A549 (cell line): ENCODE data around the gene TMEM131. TPM values are rescaled to one million over a fixed set of nuclear protein-coding genes. Genes with fewer than 3 reads are reported as not detected.
"Not testable (repeated sequence)": the region's sequence is repeated elsewhere in the genome, so short reads cannot be mapped to it uniquely, and the experiment has no call there.

Experiments used
- ATAC-seq, 2 experiments: fragments of 200-7000 bp in 1 of 2; fragments of >200 bp in 1 of 2; cut with Nextera tagmentation in 1 of 2; cut with Tn5 transposase in 1 of 2; 3 replicates each; pipeline versions ENCODE4 v1.8.0 to v1.9.1; 2018 to 2020; ENCODE audit warnings: mild to moderate bottlenecking in 1 of 2, moderate library complexity in 1 of 2
- CTCF ChIA-PET: fragments of 300-600 bp; sonication (Branson Sonifier 250); formaldehyde crosslinking; extraction: SDS; loops from one replicate; lab custom pipeline; 2021; ENCODE audit warnings: antibody characterized with exemption, inconsistent platforms; lab: Yijun Ruan, JAX
- POLR2A ChIA-PET: fragments of 350-600 bp; formaldehyde crosslinking; extraction: SDS; loops from one replicate; lab custom pipeline; 2021; ENCODE audit warnings: antibody characterized with exemption, inconsistent platforms; lab: Yijun Ruan, JAX
- DNase-seq, 2 experiments: peaks; one replicate each; pipeline versions ENCODE4 v3.0.0 to v3.0.0-alpha.2; 2011 to 2016; ENCODE audit warnings: low read depth in 1 of 2, low spot score in 1 of 2
- FAIRE-seq: peaks from 2 replicates; lab custom pipeline; 2011; peaks lifted over from hg19 to GRCh38; lab: Jason Lieb, UNC
- H3K27ac ChIP-seq, 2 experiments: fragments of >200 bp; sonication (Bioruptor Twin); formaldehyde crosslinking; 3 replicates each; pipeline ENCODE4 v1.5.1; 2016 to 2017
- H3K4me1 ChIP-seq: fragments of >200 bp; sonication (Bioruptor Twin); formaldehyde crosslinking; 3 replicates; pipeline ENCODE4 v1.6.1; 2016
- H3K4me2 ChIP-seq: fragments of >200 bp; sonication (Bioruptor Twin); formaldehyde crosslinking; 3 replicates; pipeline ENCODE4 v1.6.1; 2016
- H3K4me3 ChIP-seq: fragments of >200 bp; sonication (Bioruptor Twin); formaldehyde crosslinking; 3 replicates; pipeline ENCODE4 v1.5.1; 2016
- H3K9me3 ChIP-seq: fragments of >200 bp; sonication (Bioruptor Twin); formaldehyde crosslinking; 3 replicates; pipeline ENCODE4 v1.6.1; 2016
- BHLHE40 ChIP-seq: IDR thresholded peaks from 2 replicates; pipeline ENCODE4 v1.6.1; 2012; ENCODE audit warnings: low read depth, low read length, inconsistent platforms
- CEBPB ChIP-seq, 2 experiments: fragments of >200 bp in 1 of 2; sonication (Bioruptor Twin) in 1 of 2; formaldehyde crosslinking in 1 of 2; IDR thresholded peaks; 2 replicates each; pipeline ENCODE4 v1.6.1; 2012 to 2016
- CHD4 ChIP-seq: fragments of 200-600 bp; sonication (generic); IDR thresholded peaks from 2 replicates; pipeline ENCODE4 v1.6.1; 2016; ENCODE audit warnings: antibody characterized with exemption, mild to moderate bottlenecking, borderline replicate concordance
- EHF ChIP-seq: fragments of 250-450 bp; sonication (Bioruptor Pico); IDR thresholded peaks from 2 replicates; pipeline ENCODE4 v1.5.0; 2020; ENCODE audit warnings: mild to moderate bottlenecking
- EHMT2 ChIP-seq: fragments of 200-600 bp; sonication (generic); IDR thresholded peaks from 2 replicates; pipeline ENCODE4 v1.6.1; 2016; ENCODE audit warnings: antibody characterized with exemption, low read depth, mild to moderate bottlenecking, moderate library complexity
- ESRRA ChIP-seq: fragments of 150-350 bp; IDR thresholded peaks from 2 replicates; pipeline ENCODE4 v1.6.1; 2014; ENCODE audit warnings: mild to moderate bottlenecking, low read length, borderline replicate concordance
- FOSL2 ChIP-seq, 2 experiments: fragments of 450-650 bp in 1 of 2; fragments of >200 bp in 1 of 2; sonication (Bioruptor Twin) in 1 of 2; formaldehyde crosslinking; IDR thresholded peaks; 2 replicates each; pipeline versions ENCODE4 v1.5.0 to v1.6.1; 2016 to 2020; ENCODE audit warnings: mild to moderate bottlenecking in 1 of 2, moderate library complexity in 1 of 2
- FOXS1 ChIP-seq: fragments of 250-450 bp; sonication (Bioruptor Pico); IDR thresholded peaks from 2 replicates; pipeline ENCODE4 v1.5.0; 2020; ENCODE audit warnings: mild to moderate bottlenecking, moderate library complexity
- GATA3 ChIP-seq: IDR thresholded peaks from 2 replicates; pipeline ENCODE4 v1.6.1; 2012; ENCODE audit warnings: borderline replicate concordance
- HDAC2 ChIP-seq: fragments of 200-600 bp; sonication (generic); IDR thresholded peaks from 2 replicates; pipeline ENCODE4 v1.6.1; 2016
- HOXA7 ChIP-seq: fragments of 250-450 bp; sonication (Bioruptor Pico); IDR thresholded peaks from 2 replicates; pipeline ENCODE4 v1.5.0; 2020; ENCODE audit warnings: mild to moderate bottlenecking, moderate library complexity
- HOXB13 ChIP-seq: fragments of 250-450 bp; sonication (Bioruptor Pico); IDR thresholded peaks from 2 replicates; pipeline ENCODE4 v1.5.0; 2020; ENCODE audit warnings: low read depth, mild to moderate bottlenecking, moderate library complexity
- HOXB5 ChIP-seq: fragments of 250-450 bp; sonication (Bioruptor Pico); IDR thresholded peaks from 2 replicates; pipeline ENCODE4 v1.5.0; 2020; ENCODE audit warnings: mild to moderate bottlenecking, moderate library complexity
- JUN ChIP-seq, 2 experiments: fragments of >200 bp; sonication (Bioruptor Twin); formaldehyde crosslinking; IDR thresholded peaks; 2 replicates in 1 of 2; 3 replicates in 1 of 2; pipeline ENCODE4 v1.6.1; 2016 to 2017
- JUNB ChIP-seq: fragments of >200 bp; sonication (Bioruptor Twin); formaldehyde crosslinking; IDR thresholded peaks from 2 replicates; pipeline ENCODE4 v1.6.1; 2016
- MYC ChIP-seq: IDR thresholded peaks from 2 replicates; pipeline ENCODE4 v1.6.1; 2012; ENCODE audit warnings: mild to moderate bottlenecking, inconsistent platforms, low read length, improper control_type of control experiment, borderline replicate concordance
- NPAS2 ChIP-seq: fragments of 250-450 bp; sonication (Bioruptor Pico); IDR thresholded peaks from 2 replicates; pipeline ENCODE4 v1.8.0; 2022; ENCODE audit warnings: mild to moderate bottlenecking, moderate library complexity, borderline replicate concordance
- NR3C1 ChIP-seq: fragments of >200 bp; sonication (Bioruptor Twin); formaldehyde crosslinking; IDR thresholded peaks from 3 replicates; pipeline ENCODE4 v1.6.1; 2017
- PHF8 ChIP-seq: fragments of 200-600 bp; sonication (generic); IDR thresholded peaks from 2 replicates; pipeline ENCODE4 v1.6.1; 2016; ENCODE audit warnings: low read depth, mild to moderate bottlenecking, antibody characterized with exemption, moderate library complexity, borderline replicate concordance
- POLR2AphosphoS2 ChIP-seq: conservative IDR thresholded peaks from 2 replicates; pipeline ENCODE4 v1.6.1; 2012; ENCODE audit warnings: low read length, improper control_type of control experiment, inconsistent platforms
- RAD21 ChIP-seq, 2 experiments: fragments of >200 bp in 1 of 2; sonication (Bioruptor Twin) in 1 of 2; formaldehyde crosslinking in 1 of 2; IDR thresholded peaks in 1 of 2; conservative IDR thresholded peaks in 1 of 2; 2 replicates in 1 of 2; 3 replicates in 1 of 2; pipeline ENCODE4 v1.6.1; 2012 to 2018; ENCODE audit warnings: inconsistent platforms in 1 of 2
- RCOR1 ChIP-seq: fragments of 150-350 bp; IDR thresholded peaks from 2 replicates; pipeline ENCODE4 v1.6.1; 2014; ENCODE audit warnings: antibody characterized with exemption, low read length, low read depth
- RFX5 ChIP-seq: fragments of 450-650 bp; IDR thresholded peaks from 2 replicates; pipeline ENCODE4 v1.7.1; 2014; ENCODE audit warnings: antibody characterized with exemption, mild to moderate bottlenecking, moderate library complexity
- TP53 ChIP-seq: fragments of 250-450 bp; sonication (Bioruptor Pico); IDR thresholded peaks from 2 replicates; pipeline ENCODE4 v1.5.0; 2021; ENCODE audit warnings: mild to moderate bottlenecking, moderate library complexity
- ZC3H11A ChIP-seq: fragments of 450-650 bp; IDR thresholded peaks from 2 replicates; pipeline ENCODE4 v1.6.1; 2014; ENCODE audit warnings: antibody characterized with exemption, mild to moderate bottlenecking
- ZNF302 ChIP-seq: fragments of 250-450 bp; sonication (Bioruptor Pico); IDR thresholded peaks from 2 replicates; pipeline ENCODE4 v1.9.0; 2021; ENCODE audit warnings: inconsistent platforms, mild to moderate bottlenecking, moderate library complexity
- WGBS: methylation state at CpG from one replicate; pipeline ENCODE4 v1.1.6; 2017; ENCODE audit errors: missing lambda C conversion rate; 5-methylcytosine and 5-hydroxymethylcytosine counted together
- polyA plus RNA-seq, 4 experiments: library from polyadenylated mRNA; depleted of rRNA in 3 of 4; stranded (reverse); fragments of >200 nt; fragmentation: RNase III in 1 of 4; extraction: RNeasy Plus Mini Kit Qiagen cat#74134 plus additional on column Dnase treatment in 1 of 4; gene quantifications; 2 replicates in 3 of 4; 3 replicates in 1 of 4; pipeline ENCODE4 v1.2.3, GENCODE V29; 2011 to 2017
- TF ChIP-seq, protein P1 (sequence below): fragments of >200 bp; sonication (Bioruptor Twin); formaldehyde crosslinking; IDR thresholded peaks from 3 replicates; pipeline ENCODE4 v1.5.1; 2016
- TF ChIP-seq, protein P2 (sequence below): IDR thresholded peaks from 2 replicates; pipeline ENCODE4 v1.6.1; 2012; ENCODE audit warnings: low read depth, borderline replicate concordance
- TF ChIP-seq, protein P3 (sequence below): fragments of >200 bp; sonication (Bioruptor Twin); formaldehyde crosslinking; IDR thresholded peaks from 2 replicates; pipeline ENCODE4 v1.6.1; 2016

Gene TMEM131
- polyA plus RNA-seq, 2 of the 4 experiments (the other 2 are of a cell fraction): 14.5 to 21.8 TPM

DNA sequence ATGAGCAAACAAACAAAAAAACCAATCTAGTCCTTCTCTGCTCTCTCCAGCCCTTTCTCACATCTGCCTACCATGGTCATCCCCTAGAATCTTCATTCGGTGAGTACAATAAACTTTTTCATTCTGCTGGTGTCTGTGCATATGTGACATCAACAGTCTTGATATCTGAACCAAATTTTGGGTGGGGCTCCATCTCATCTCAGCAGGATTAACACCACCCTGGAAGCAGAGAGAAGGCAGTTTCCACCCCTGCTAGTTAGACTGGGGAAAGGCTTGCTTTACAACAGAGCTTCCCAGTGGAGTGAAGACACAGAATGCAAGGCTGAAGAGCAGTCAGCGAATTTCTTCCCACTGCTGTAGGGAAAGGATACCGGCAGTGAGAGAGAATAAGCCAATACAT lies 116.9 kb downstream of the TMEM131 start:
- ChIA-PET CTCF (no interaction called here), POLR2A (no interaction called here)
- no peak overlapping the region for H3K4me3 ChIP-seq
- H3K9me3 ChIP-seq: no peaks in the 10 kb centered on the region
- ATAC-seq: no peak
- no peak overlapping the region for H3K27ac ChIP-seq
- 97% methylated on average over 3 of the region's 3 CpGs for WGBS
- no peak for FAIRE-seq
- TF ChIP-seq NR3C1: no peak
- no peak for TF ChIP-seq EHF (CRISPR knock-in tag)
- no peak for TF ChIP-seq PHF8
- no peak for TF ChIP-seq CEBPB (IDR thresholded peaks at IDR 0.05)
- TF ChIP-seq, protein P1, sequence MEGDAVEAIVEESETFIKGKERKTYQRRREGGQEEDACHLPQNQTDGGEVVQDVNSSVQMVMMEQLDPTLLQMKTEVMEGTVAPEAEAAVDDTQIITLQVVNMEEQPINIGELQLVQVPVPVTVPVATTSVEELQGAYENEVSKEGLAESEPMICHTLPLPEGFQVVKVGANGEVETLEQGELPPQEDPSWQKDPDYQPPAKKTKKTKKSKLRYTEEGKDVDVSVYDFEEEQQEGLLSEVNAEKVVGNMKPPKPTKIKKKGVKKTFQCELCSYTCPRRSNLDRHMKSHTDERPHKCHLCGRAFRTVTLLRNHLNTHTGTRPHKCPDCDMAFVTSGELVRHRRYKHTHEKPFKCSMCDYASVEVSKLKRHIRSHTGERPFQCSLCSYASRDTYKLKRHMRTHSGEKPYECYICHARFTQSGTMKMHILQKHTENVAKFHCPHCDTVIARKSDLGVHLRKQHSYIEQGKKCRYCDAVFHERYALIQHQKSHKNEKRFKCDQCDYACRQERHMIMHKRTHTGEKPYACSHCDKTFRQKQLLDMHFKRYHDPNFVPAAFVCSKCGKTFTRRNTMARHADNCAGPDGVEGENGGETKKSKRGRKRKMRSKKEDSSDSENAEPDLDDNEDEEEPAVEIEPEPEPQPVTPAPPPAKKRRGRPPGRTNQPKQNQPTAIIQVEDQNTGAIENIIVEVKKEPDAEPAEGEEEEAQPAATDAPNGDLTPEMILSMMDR: no peak
- no peak for TF ChIP-seq JUN (IDR thresholded peaks at IDR 0.05)
- TF ChIP-seq JUNB: no peak
- TF ChIP-seq, protein P2, sequence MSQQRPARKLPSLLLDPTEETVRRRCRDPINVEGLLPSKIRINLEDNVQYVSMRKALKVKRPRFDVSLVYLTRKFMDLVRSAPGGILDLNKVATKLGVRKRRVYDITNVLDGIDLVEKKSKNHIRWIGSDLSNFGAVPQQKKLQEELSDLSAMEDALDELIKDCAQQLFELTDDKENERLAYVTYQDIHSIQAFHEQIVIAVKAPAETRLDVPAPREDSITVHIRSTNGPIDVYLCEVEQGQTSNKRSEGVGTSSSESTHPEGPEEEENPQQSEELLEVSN: no peak
- TF ChIP-seq POLR2AphosphoS2: no peak
- TF ChIP-seq FOSL2 (IDR thresholded peaks at IDR 0.05): no peak
- TF ChIP-seq FOSL2 (CRISPR knock-in tag; IDR thresholded peaks at IDR 0.05): no peak
- no peak for TF ChIP-seq RFX5
- no peak for TF ChIP-seq ZNF302
- no peak for TF ChIP-seq HOXB13 (CRISPR knock-in tag)
- TF ChIP-seq EHMT2: no peak
- TF ChIP-seq, protein P3, sequence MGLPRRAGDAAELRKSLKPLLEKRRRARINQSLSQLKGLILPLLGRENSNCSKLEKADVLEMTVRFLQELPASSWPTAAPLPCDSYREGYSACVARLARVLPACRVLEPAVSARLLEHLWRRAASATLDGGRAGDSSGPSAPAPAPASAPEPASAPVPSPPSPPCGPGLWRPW: no peak
- TF ChIP-seq HOXA7 (CRISPR knock-in tag): no peak
- no peak for TF ChIP-seq HDAC2
- TF ChIP-seq GATA3: no peak
- no peaks in the 10 kb centered on the region for H3K4me1 ChIP-seq
- no peak for DNase-seq
- H3K4me2 ChIP-seq: no peak overlapping the region

DNA sequence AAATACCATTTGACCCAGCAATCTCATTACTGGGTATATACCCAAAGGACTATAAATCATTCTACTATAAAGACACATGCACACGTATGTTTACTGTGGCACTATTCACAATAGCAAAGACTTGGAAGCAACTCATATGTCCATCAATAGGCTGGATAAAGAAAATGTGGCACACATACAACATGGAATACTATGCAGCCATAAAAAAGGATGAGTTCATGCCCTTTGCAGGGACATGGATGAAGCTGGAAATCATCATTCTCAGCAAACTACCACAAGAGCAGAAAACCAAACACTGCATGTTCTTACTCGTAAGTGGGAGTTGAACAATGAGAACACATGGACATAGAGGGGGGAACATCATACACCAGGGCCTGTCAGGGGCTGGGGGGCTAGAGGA lies 117.4 kb downstream of the TMEM131 start:
- H3K9me3 ChIP-seq, H3K4me2 ChIP-seq, CTCF ChIA-PET, POLR2A ChIA-PET, FAIRE-seq, H3K4me3 ChIP-seq, H3K27ac ChIP-seq, DNase-seq, ATAC-seq, H3K4me1 ChIP-seq: not testable (repeated sequence)
- WGBS: 93% methylated on average over 2 of the region's 2 CpGs

DNA sequence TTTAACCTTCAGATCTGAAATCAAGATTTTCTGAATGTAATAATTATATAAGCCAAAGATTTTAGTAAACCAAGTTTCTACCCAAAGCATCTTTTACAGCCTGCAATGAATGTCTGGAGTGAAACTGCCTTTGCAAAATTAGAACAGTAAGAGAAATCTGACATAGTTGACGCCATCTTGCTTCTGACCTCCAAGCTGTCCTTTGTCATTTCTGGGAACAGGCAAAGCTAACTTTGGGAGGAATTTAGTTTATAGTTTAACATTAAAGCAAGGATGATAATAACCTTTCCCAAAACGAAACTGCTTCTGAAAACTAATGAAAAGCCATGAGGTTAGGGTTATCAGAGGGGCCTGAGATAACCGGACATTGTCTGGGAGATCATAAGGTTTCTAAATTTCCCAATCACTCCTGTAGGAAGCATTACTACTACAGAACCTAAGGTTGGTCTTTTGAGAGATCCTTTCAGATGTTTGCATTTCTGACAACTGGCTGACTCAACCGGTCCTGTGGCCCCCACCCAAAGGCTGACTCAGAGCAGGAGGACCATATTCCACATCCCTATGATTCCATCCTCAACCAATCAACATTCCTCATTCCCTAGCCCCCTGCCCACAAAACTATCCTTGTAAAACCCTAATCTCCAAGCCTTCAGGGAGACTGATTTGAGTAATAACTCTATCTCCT lies 124.5 kb downstream of the TMEM131 start:
- ATAC-seq (no peak), DNase-seq (peak in 1 of 2 experiments; percentile 29), FAIRE-seq (no peak)
- peak overlapping the region; percentile 65 for H3K4me2 ChIP-seq
- WGBS: 61% methylated on average over 4 of the region's 4 CpGs
- POLR2A ChIA-PET: interaction anchor here (0.9 kb wide), 1 partner anchor 125 kb away, joined by 3 read pairs; no protein-coding TSS in a partner anchor
- H3K9me3 ChIP-seq: peaks cover 17% of the 10 kb centered on the region; the same call in 2 of the 3 replicates
- CTCF ChIA-PET: interaction anchor here (1.2 kb wide), 1 partner anchor 14 kb away, joined by 3 read pairs; no protein-coding TSS in a partner anchor
- peaks cover 30% of the 10 kb centered on the region for H3K4me1 ChIP-seq
- no peak overlapping the region for H3K4me3 ChIP-seq
- peak overlapping the region in 1 of 2 experiments; percentile 34; a peak in 2 of 6 replicates for H3K27ac ChIP-seq
- TF ChIP-seq GATA3: no peak
- no peak for TF ChIP-seq NPAS2 (CRISPR knock-in tag)
- no peak for TF ChIP-seq RCOR1
- TF ChIP-seq TP53 (CRISPR knock-in tag): no peak
- TF ChIP-seq HOXB5 (CRISPR knock-in tag): no peak
- TF ChIP-seq ESRRA: no peak
- TF ChIP-seq ZC3H11A: no peak
- no peak for TF ChIP-seq CHD4
- no peak for TF ChIP-seq MYC
- TF ChIP-seq NR3C1: no peak
- TF ChIP-seq, protein P1: no peak
- TF ChIP-seq, protein P3: no peak
- TF ChIP-seq JUN (IDR thresholded peaks at IDR 0.05): no peak
- no peak for TF ChIP-seq FOXS1 (CRISPR knock-in tag)
- TF ChIP-seq BHLHE40: no peak
- TF ChIP-seq RAD21 (conservative IDR thresholded peaks at IDR 0.05 in 1 of 2, IDR thresholded peaks at IDR 0.05 in 1 of 2): no peak
